ENCODE data around the gene CCDC30. TPM values are rescaled to one million over a fixed set of nuclear protein-coding genes. Genes with fewer than 3 reads are reported as not detected.

The CCDC30 gene
- total RNA-seq, 1 donor from 2014 or later = 1.8 TPM

GRCh38 chr1:42541104-42541503 is 78.0 kb downstream of the CCDC30 start:
- H3K27me3 ChIP-seq (ENCODE audit: control insufficient read depth, insufficient read depth, low read length) = no peaks in the 10 kb centered on the region
- H3K4me3 ChIP-seq (ENCODE audit: low read depth, low read length) = no peak overlapping the region
- H3K36me3 ChIP-seq (ENCODE audit: control insufficient read depth, insufficient read depth, low read length) = no peaks in the 10 kb centered on the region
- TF ChIP-seq, protein P1, sequence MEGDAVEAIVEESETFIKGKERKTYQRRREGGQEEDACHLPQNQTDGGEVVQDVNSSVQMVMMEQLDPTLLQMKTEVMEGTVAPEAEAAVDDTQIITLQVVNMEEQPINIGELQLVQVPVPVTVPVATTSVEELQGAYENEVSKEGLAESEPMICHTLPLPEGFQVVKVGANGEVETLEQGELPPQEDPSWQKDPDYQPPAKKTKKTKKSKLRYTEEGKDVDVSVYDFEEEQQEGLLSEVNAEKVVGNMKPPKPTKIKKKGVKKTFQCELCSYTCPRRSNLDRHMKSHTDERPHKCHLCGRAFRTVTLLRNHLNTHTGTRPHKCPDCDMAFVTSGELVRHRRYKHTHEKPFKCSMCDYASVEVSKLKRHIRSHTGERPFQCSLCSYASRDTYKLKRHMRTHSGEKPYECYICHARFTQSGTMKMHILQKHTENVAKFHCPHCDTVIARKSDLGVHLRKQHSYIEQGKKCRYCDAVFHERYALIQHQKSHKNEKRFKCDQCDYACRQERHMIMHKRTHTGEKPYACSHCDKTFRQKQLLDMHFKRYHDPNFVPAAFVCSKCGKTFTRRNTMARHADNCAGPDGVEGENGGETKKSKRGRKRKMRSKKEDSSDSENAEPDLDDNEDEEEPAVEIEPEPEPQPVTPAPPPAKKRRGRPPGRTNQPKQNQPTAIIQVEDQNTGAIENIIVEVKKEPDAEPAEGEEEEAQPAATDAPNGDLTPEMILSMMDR (IDR thresholded peaks at IDR 0.05; ENCODE audit: insufficient read depth, low read length, poor library complexity, severe bottlenecking) = no peak
- no peak for DNase-seq (ENCODE audit: low read depth)

DNA sequence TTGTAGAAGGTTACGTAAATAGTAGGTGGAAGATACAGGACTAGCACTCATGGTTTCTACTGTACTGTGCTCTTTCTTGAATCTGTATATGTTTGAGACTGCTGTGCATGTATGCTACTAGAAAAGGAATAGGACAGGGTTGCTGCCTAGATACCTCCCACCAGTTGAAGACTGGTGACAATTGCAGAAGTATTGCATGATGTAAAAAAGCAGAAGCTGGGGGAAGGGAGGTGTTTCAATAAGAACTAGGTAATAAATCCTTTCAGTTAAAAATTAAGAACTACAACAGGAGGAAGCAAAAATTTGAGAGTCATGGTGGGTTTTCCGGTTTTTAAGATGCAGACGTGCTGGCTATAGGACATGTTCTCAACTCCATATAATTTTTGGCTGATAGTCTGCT is 88.1 kb downstream of the CCDC30 start:
- DNase-seq (ENCODE audit: low read depth) = no peak
- TF ChIP-seq, protein P1 (IDR thresholded peaks at IDR 0.05; ENCODE audit: insufficient read depth, low read length, poor library complexity, severe bottlenecking) = no peak

GRCh38 chr1:42551590-42551989 is 88.5 kb downstream of the CCDC30 start:
- no peaks in the 10 kb centered on the region for H3K27me3 ChIP-seq (ENCODE audit: control insufficient read depth, insufficient read depth, low read length)
- no peaks in the 10 kb centered on the region for H3K36me3 ChIP-seq (ENCODE audit: control insufficient read depth, insufficient read depth, low read length)
- no peak overlapping the region for H3K4me3 ChIP-seq (ENCODE audit: low read depth, low read length)
- no peak for DNase-seq (ENCODE audit: low read depth)
- TF ChIP-seq, protein P1 (IDR thresholded peaks at IDR 0.05; ENCODE audit: insufficient read depth, low read length, poor library complexity, severe bottlenecking) = no peak

More for the DNA sequence above, 88.1 kb downstream of the CCDC30 start:
- Histone ChIP-seq H3K36me3 (ENCODE audit: control insufficient read depth, insufficient read depth, low read length) (no peaks in the 10 kb centered on the region), H3K27me3 (ENCODE audit: control insufficient read depth, insufficient read depth, low read length) (no peaks in the 10 kb centered on the region), H3K4me3 (ENCODE audit: low read depth, low read length) (no peak overlapping the region)

- TF ChIP-seq, protein P1 (IDR thresholded peaks at IDR 0.05; ENCODE audit: insufficient read depth, low read length, poor library complexity, severe bottlenecking) = no peak
- DNase-seq (ENCODE audit: low read depth) = no peak
- H3K36me3 ChIP-seq (ENCODE audit: control insufficient read depth, insufficient read depth, low read length) = no peaks in the 10 kb centered on the region
- H3K4me3 ChIP-seq (ENCODE audit: low read depth, low read length) = no peak overlapping the region
- no peaks in the 10 kb centered on the region for H3K27me3 ChIP-seq (ENCODE audit: control insufficient read depth, insufficient read depth, low read length)
Measured at GRCh38 chr1:42552636-42553035, 89.5 kb downstream of the CCDC30 start.

- H3K36me3 ChIP-seq (ENCODE audit: control insufficient read depth, insufficient read depth, low read length) = no peaks in the 10 kb centered on the region
- TF ChIP-seq, protein P1 (IDR thresholded peaks at IDR 0.05; ENCODE audit: insufficient read depth, low read length, poor library complexity, severe bottlenecking) = no peak
Measured at GRCh38 chr1:42557230-42557851, 94.3 kb downstream of the CCDC30 start.

GRCh38 chr1:42567038-42567437 is 104.0 kb downstream of the CCDC30 start:
- Histone ChIP-seq H3K36me3 (ENCODE audit: control insufficient read depth, insufficient read depth, low read length) (no peaks in the 10 kb centered on the region), H3K4me3 (ENCODE audit: low read depth, low read length) (no peak overlapping the region), H3K27me3 (ENCODE audit: control insufficient read depth, insufficient read depth, low read length) (no peaks in the 10 kb centered on the region)
- DNase-seq (ENCODE audit: low read depth) = no peak
- TF ChIP-seq, protein P1 (IDR thresholded peaks at IDR 0.05; ENCODE audit: insufficient read depth, low read length, poor library complexity, severe bottlenecking) = no peak

More at GRCh38 chr1:42557230-42557851, 94.3 kb downstream of the CCDC30 start:
- H3K4me3 ChIP-seq (ENCODE audit: low read depth, low read length) = no peak overlapping the region
- DNase-seq (ENCODE audit: low read depth) = no peak
- no peaks in the 10 kb centered on the region for H3K27me3 ChIP-seq (ENCODE audit: control insufficient read depth, insufficient read depth, low read length)
